ENCODE results near the gene ARHGEF38.

The ARHGEF38 gene

DNA sequence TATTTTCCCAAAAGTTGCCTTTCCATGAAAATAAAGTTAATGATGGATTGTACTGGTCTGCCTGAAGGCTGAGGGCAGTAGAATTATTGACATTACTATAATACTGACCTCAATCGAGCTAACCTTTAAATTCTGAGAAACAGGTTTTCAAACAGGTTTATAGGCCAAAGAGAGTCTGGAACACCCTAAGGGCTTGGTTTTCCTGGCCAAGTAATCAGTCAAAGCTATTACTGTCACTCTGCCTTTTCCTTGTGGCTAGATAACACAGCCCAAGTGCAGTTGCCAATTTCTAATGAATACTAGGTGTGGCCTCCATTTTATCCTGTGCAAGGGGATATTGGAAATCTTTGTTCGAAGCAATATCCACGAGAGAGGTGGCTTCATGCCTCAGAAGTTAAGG is 80.8 kb downstream of the ARHGEF38 start:
- no peak overlapping the region for H3K27ac ChIP-seq
- no peak for TF ChIP-seq ZFX (IDR thresholded peaks at IDR 0.05)
- TF ChIP-seq, protein P1, sequence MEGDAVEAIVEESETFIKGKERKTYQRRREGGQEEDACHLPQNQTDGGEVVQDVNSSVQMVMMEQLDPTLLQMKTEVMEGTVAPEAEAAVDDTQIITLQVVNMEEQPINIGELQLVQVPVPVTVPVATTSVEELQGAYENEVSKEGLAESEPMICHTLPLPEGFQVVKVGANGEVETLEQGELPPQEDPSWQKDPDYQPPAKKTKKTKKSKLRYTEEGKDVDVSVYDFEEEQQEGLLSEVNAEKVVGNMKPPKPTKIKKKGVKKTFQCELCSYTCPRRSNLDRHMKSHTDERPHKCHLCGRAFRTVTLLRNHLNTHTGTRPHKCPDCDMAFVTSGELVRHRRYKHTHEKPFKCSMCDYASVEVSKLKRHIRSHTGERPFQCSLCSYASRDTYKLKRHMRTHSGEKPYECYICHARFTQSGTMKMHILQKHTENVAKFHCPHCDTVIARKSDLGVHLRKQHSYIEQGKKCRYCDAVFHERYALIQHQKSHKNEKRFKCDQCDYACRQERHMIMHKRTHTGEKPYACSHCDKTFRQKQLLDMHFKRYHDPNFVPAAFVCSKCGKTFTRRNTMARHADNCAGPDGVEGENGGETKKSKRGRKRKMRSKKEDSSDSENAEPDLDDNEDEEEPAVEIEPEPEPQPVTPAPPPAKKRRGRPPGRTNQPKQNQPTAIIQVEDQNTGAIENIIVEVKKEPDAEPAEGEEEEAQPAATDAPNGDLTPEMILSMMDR (conservative IDR thresholded peaks at IDR 0.05) = no peak

DNA sequence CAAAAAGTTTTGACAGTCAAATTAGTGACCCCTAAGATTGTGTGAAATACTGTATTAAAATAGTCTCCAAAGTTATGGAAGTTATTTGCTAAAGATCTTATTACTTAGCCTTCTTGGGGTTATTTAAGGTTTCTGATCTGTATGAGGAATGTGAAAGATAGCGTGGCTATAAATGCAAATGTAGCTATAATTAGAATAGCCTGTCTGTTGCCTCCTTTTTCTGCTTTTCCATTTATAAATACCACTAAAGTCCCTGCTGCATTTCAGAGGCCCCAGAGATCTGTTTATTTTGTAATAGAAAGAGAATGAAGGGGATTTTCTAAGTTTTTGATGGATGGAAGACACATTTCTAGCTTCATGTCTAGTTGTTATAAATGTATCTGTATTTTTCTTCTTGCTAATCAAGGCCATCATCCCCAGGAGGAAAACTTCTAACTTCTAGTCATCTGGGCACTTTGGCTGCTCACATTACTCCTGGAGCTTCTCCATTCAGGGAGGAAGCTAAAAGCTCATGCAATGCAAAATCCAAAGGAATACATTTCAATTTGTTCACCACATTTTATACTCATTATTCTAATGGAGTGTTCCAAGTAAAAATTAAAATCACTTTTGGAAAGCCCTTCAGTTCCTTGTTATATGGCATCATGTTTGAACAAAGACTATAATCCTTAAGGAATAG is 82.1 kb downstream of the ARHGEF38 start:
- TF ChIP-seq, protein P1 (conservative IDR thresholded peaks at IDR 0.05) = no peak
- TF ChIP-seq ZFX (IDR thresholded peaks at IDR 0.05) = no peak

DNA sequence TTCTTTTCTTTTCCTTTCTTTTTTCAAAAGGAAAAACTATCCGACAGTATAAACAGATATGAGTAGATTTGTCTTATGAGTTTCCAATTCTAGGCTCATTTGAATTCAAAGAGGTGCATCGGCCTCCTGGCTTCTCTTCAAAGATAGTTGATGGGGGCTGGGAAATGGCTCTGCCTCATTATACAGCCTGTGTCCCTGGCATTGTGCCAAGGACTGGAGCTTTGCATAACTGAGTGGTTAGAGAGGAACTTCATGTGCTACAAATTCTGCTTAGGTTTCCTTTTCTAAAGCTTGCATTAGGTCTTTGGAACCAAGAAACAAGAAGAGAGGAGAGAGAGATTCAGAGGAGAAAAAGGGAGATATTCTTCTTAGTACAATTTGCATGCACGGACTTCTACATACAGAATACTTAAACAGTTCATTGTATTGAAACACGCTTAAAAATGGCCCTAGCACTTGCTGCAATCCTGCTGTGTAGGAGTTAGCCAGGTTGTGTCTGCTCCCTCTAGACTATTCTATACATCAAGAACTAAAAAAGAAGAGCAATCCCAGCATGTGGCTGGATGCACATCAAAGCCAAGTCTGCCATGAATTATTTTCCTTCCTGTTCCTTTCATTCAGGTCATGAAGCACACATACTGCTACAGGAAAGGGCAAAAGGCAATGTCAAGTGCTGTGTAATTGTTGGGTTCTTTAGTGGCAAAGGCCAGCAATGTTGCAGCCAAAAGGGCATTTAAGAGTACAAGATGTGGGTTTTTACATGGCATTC is 85.2 kb downstream of the ARHGEF38 start:
- TF ChIP-seq ZFX (IDR thresholded peaks at IDR 0.05) = no peak
- TF ChIP-seq, protein P1 (conservative IDR thresholded peaks at IDR 0.05) = no peak
- no peak overlapping the region for H3K27ac ChIP-seq

More for the DNA sequence above, 82.1 kb downstream of the ARHGEF38 start:
- H3K27ac ChIP-seq = no peak overlapping the region

DNA sequence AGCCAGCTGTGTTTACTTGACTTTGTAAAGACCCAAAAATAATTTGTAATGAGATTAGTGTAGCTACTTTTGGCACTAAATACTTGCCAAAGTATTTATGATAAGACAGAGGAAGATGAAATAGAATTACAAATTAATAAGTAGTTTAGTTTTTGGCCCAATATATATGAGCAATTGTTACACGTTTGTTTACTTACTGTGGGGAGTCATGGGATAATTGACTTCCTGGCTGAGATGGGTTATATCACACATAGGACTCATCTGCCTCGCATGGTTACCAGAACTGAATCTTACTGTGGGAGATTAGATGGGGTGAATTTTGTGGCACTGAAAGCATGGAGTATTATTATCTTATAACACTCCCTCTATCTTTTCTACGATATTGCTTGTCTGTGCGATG is 89.4 kb downstream of the ARHGEF38 start:
- H3K27ac ChIP-seq = no peak overlapping the region
- TF ChIP-seq ZFX (IDR thresholded peaks at IDR 0.05) = no peak
- TF ChIP-seq, protein P1 (conservative IDR thresholded peaks at IDR 0.05) = no peak

DNA sequence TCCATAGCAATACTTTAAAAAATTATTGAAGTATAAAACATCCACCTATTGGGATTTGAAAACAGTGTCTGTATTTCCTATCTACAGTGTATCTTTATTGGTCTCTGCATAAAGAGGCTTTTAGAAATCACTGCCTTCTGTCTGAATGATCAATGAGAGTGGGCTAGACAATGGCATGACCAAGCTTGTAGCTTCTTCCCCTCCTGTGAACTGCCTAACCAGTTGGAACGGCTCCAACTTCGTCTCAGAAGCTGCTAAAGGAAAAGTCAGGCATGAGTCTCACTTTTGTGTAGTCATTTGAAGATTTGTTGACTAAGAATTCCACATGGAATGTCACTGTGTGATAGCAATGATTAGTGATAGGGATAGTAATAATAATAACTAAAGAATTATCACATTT is 91.8 kb downstream of the ARHGEF38 start:
- TF ChIP-seq, protein P1 (conservative IDR thresholded peaks at IDR 0.05) = no peak
- TF ChIP-seq ZFX (IDR thresholded peaks at IDR 0.05) = no peak

DNA sequence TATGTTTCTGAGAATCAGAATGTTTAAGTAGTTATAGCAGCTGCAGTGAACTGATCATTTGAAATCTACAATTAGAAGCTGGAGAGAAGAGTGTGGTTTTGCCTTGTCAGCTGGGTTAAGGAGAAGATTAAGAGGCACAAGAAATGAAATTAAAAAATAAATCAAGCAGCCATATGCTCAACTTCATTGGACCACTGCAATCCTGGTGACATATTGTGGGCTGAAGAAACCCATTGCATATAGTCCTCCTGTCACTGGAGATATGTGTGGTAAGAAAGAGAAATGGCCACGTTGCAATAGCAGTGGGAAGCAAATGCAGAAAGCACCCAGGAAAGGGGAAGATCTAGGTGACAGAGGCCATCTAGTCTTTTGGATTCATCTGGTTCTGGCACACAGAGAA is 93.0 kb downstream of the ARHGEF38 start:
- no peak overlapping the region for H3K27ac ChIP-seq
- no peak for TF ChIP-seq ZFX (IDR thresholded peaks at IDR 0.05)
- TF ChIP-seq, protein P1 (conservative IDR thresholded peaks at IDR 0.05) = no peak

More for the DNA sequence above, 91.8 kb downstream of the ARHGEF38 start:
- H3K27ac ChIP-seq = no peak overlapping the region

DNA sequence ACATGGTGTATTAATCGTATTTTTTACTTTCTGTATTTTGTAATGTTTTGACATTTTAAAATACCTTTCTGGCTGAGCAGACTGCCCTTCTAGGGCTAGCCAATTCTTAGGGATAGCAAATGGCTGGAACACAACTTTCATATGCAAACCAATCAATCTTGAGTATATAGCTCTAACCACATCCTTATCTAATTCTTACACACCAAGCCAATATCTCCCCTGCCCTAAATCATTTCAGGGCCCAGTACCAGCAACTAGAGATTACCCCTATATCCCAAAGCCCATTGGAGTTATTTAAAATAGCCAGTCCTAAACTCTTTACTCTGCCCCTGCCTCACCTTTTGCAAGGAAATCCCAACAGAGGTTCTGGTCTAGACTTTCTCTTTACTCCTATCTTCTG is 97.8 kb downstream of the ARHGEF38 start:
- TF ChIP-seq, protein P1 (conservative IDR thresholded peaks at IDR 0.05) = no peak
- no peak for TF ChIP-seq ZFX (IDR thresholded peaks at IDR 0.05)

More for the DNA sequence above, 97.8 kb downstream of the ARHGEF38 start:
- no peak overlapping the region for H3K27ac ChIP-seq

Data from C4-2B (cell line).